ENCODE data around the gene POLR3H.

Gene POLR3H

DNA sequence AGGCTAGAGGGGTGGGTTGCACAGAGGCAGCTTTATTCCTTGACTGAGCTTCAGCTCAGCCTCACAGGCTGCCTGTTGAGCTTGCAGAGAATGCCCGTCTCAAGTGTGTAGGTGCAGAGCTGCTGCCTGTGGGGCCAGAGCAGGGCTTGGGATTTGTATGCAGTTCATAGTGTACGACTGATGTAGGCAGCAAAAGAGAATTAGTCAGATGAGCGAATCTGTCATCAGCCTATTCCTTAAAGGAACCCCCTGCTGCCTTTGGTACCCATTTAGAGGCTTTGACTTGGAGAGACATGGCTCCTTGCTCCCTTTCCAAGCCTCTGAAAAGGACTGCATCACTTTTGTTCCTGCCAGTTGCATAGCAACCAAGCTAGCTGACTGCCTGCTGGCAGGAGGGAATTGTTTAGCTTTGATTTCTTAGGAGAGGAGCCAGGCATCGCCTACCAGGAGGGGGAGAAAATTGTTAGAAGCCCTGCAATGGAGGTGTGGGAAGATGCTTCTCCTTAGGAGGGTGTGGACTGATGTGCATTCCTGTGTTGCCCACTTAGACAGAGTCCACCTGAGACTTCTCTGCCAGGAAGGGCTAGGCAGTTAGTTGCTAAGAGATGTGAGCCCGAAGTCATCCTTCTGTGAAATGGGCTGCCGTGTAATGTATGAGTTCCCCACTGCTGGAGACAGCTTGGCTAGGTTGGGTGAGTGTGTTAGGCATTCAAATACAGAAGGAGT is 64.4 kb downstream of the POLR3H start:
- H3K36me3 ChIP-seq (ENCODE audit: control insufficient read depth in 2 of 2, insufficient read depth in 1 of 2, low read length in 2 of 2), result peaks cover 3 to 9% of the 10 kb centered on the region in 2 experiments; a peak in 2 of 3 replicates
- no peak overlapping the region for H3K4me3 ChIP-seq (ENCODE audit: low read depth, low read length)
- ChIA-PET CTCF (interaction anchor here (0.5 to 4.0 kb wide), 6 partner anchors 10 to 310 kb away, joined by 3 to 28 read pairs (median 4); no protein-coding TSS in a partner anchor), POLR2A (interaction anchor here (2.5 to 3.5 kb wide), 2 partner anchors 11 to 34 kb away, joined by 7 to 19 read pairs; partner anchors contain the start of genes ACO2, PHF5A and TOB2)
- H3K9me3 ChIP-seq (ENCODE audit: control insufficient read depth, insufficient read depth, low read depth, low read length), result no peaks in the 10 kb centered on the region
- TF ChIP-seq ZSCAN16 (tag by site-specific recombination; IDR thresholded peaks at IDR 0.05) (no peak), SCRT1 (tag by site-specific recombination; IDR thresholded peaks at IDR 0.05; ENCODE audit: borderline replicate concordance) (no peak), GLIS1 (tag by site-specific recombination; IDR thresholded peaks at IDR 0.05) (peak; percentile 56), ZNF843 (tag by site-specific recombination; IDR thresholded peaks at IDR 0.05) (no peak), MZF1 (tag by site-specific recombination; IDR thresholded peaks at IDR 0.05; ENCODE audit: borderline replicate concordance) (peak; percentile 83; the same call in 1 of the 2 replicates), ZNF292 (tag by site-specific recombination; IDR thresholded peaks at IDR 0.05; ENCODE audit: borderline replicate concordance, low read depth) (no peak), SP7 (tag by site-specific recombination; IDR thresholded peaks at IDR 0.05) (no peak), ZNF792 (tag by site-specific recombination; IDR thresholded peaks at IDR 0.05) (no peak), BCL11B (tag by site-specific recombination; IDR thresholded peaks at IDR 0.05; ENCODE audit: low read depth) (no peak), ZNF514 (tag by site-specific recombination; IDR thresholded peaks at IDR 0.05) (no peak), ZNF221 (tag by site-specific recombination; IDR thresholded peaks at IDR 0.05; ENCODE audit: borderline replicate concordance) (no peak), ZSCAN23 (tag by site-specific recombination; IDR thresholded peaks at IDR 0.05) (no peak), HOXD13 (CRISPR knock-in tag; IDR thresholded peaks at IDR 0.05; ENCODE audit: borderline replicate concordance) (no peak), ZNF768 (tag by site-specific recombination; IDR thresholded peaks at IDR 0.05) (no peak), EGR2 (tag by site-specific recombination; IDR thresholded peaks at IDR 0.05; ENCODE audit: low read depth) (peak; percentile 82), ZFP69B (tag by site-specific recombination; IDR thresholded peaks at IDR 0.05) (no peak), SCRT2 (tag by site-specific recombination; IDR thresholded peaks at IDR 0.05) (peak; percentile 59; the same call in 1 of the 2 replicates), ZFHX2 (tag by site-specific recombination; conservative IDR thresholded peaks at IDR 0.05) (peak; percentile 24; the same call in 1 of the 2 replicates), ZNF202 (tag by site-specific recombination; IDR thresholded peaks at IDR 0.05; ENCODE audit: borderline replicate concordance) (no peak), ZFP41 (tag by site-specific recombination; IDR thresholded peaks at IDR 0.05; ENCODE audit: borderline replicate concordance) (no peak), GFI1B (tag by site-specific recombination; IDR thresholded peaks at IDR 0.05) (no peak), ZNF426 (tag by site-specific recombination; IDR thresholded peaks at IDR 0.05) (no peak), TRIM28 (IDR thresholded peaks at IDR 0.05; ENCODE audit: borderline replicate concordance, low read length) (no peak), ZNF132 (tag by site-specific recombination; IDR thresholded peaks at IDR 0.05; ENCODE audit: borderline replicate concordance) (no peak), KLF1 (tag by site-specific recombination; IDR thresholded peaks at IDR 0.05) (no peak), ZNF670 (tag by site-specific recombination; IDR thresholded peaks at IDR 0.05; ENCODE audit: low read depth) (no peak), ZNF621 (tag by site-specific recombination; IDR thresholded peaks at IDR 0.05) (no peak), ZNF239 (tag by site-specific recombination; IDR thresholded peaks at IDR 0.05) (peak; percentile 94), ZIC2 (tag by site-specific recombination; IDR thresholded peaks at IDR 0.05) (0 out of 2 replicates have a peak, but pooled peaks have one; percentile 6)
- TF ChIP-seq, protein P1, sequence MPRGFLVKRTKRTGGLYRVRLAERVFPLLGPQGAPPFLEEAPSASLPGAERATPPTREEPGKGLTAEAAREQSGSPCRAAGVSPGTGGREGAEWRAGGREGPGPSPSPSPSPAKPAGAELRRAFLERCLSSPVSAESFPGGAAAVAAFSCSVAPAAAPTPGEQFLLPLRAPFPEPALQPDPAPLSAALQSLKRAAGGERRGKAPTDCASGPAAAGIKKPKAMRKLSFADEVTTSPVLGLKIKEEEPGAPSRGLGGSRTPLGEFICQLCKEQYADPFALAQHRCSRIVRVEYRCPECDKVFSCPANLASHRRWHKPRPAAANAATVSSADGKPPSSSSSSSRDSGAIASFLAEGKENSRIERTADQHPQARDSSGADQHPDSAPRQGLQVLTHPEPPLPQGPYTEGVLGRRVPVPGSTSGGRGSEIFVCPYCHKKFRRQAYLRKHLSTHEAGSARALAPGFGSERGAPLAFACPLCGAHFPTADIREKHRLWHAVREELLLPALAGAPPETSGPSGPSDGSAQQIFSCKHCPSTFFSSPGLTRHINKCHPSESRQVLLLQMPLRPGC (tag by site-specific recombination; IDR thresholded peaks at IDR 0.05), result no peak
- TF ChIP-seq, protein P2, sequence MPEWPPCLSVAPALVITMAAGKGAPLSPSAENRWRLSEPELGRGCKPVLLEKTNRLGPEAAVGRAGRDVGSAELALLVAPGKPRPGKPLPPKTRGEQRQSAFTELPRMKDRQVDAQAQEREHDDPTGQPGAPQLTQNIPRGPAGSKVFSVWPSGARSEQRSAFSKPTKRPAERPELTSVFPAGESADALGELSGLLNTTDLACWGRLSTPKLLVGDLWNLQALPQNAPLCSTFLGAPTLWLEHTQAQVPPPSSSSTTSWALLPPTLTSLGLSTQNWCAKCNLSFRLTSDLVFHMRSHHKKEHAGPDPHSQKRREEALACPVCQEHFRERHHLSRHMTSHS (tag by site-specific recombination; IDR thresholded peaks at IDR 0.05), result no peak
- TF ChIP-seq, protein P3, sequence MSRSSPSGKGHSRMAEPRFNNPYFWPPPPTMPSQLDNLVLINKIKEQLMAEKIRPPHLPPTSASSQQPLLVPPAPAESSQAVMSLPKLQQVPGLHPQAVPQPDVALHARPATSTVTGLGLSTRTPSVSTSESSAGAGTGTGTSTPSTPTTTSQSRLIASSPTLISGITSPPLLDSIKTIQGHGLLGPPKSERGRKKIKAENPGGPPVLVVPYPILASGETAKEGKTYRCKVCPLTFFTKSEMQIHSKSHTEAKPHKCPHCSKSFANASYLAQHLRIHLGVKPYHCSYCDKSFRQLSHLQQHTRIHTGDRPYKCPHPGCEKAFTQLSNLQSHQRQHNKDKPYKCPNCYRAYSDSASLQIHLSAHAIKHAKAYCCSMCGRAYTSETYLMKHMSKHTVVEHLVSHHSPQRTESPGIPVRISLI (tag by site-specific recombination; IDR thresholded peaks at IDR 0.05), result no peak
- TF ChIP-seq, protein P4, sequence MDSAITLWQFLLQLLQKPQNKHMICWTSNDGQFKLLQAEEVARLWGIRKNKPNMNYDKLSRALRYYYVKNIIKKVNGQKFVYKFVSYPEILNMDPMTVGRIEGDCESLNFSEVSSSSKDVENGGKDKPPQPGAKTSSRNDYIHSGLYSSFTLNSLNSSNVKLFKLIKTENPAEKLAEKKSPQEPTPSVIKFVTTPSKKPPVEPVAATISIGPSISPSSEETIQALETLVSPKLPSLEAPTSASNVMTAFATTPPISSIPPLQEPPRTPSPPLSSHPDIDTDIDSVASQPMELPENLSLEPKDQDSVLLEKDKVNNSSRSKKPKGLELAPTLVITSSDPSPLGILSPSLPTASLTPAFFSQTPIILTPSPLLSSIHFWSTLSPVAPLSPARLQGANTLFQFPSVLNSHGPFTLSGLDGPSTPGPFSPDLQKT (IDR thresholded peaks at IDR 0.05; ENCODE audit: borderline replicate concordance, low read depth, low read length), result no peak
- no peak overlapping the region for H3K27ac ChIP-seq (ENCODE audit: extremely low read depth, low read depth, low read length)
- H3K4me1 ChIP-seq (ENCODE audit: control insufficient read depth, insufficient read depth, low read length), result no peaks in the 10 kb centered on the region
